SH-SY5Y (cell line): Measurements from ENCODE around the gene ADAMTS20.

ENCODE experiments used
- GATA2 ChIP-seq: IDR thresholded peaks from 2 replicates; pipeline ENCODE4 v1.6.1; 2011; ENCODE audit warnings: mild to moderate bottlenecking, low read depth, low read length
- GATA3 ChIP-seq: IDR thresholded peaks from 2 replicates; pipeline ENCODE4 v1.6.1; 2011; ENCODE audit warnings: low read depth, mild to moderate bottlenecking, low read length, moderate library complexity

GRCh38 chr12:43436597-43436996, 115.4 kb downstream of the ADAMTS20 start:
- no peak for TF ChIP-seq GATA3
- TF ChIP-seq GATA2 = no peak
